Transverse colon (tissue), 4 donors: Measurements from ENCODE around the gene TREH. TPM values are rescaled to one million over a fixed set of nuclear protein-coding genes. Genes with fewer than 3 reads are reported as not detected.
A peak's percentile ranks its signal among the peaks of the same experiment; 100 is the strongest.

ENCODE experiments used
- DNase-seq: peaks from one replicate; pipeline ENCODE4 v3.0.0-alpha.2; 2019
- H3K27ac ChIP-seq, 4 donors: fragments of 200-600 bp; sonication (generic); 2 replicates each; pipeline ENCODE4 v1.5.1; 2016 to 2018; ENCODE audit warnings: inconsistent platforms in 4 of 4
- H3K27me3 ChIP-seq: fragments of 200-600 bp; sonication (generic); 2 replicates; pipeline ENCODE4 v1.5.1; 2017; ENCODE audit warnings: inconsistent platforms
- H3K36me3 ChIP-seq, 4 donors: fragments of 200-600 bp; sonication (generic); 2 replicates each; pipeline ENCODE4 v1.5.1; 2017 to 2019; ENCODE audit warnings: inconsistent platforms in 4 of 4
- H3K4me1 ChIP-seq, 4 donors: fragments of 200-600 bp; sonication (generic); 2 replicates each; pipeline ENCODE4 v1.5.1; 2017 to 2020; ENCODE audit warnings: inconsistent platforms in 4 of 4
- H3K4me3 ChIP-seq, 4 donors: fragments of 200-600 bp; sonication (generic); 1 replicate in 1 of 4; 2 replicates in 3 of 4; pipeline versions ENCODE4 v1.5.1 to v1.6.1; 2017 to 2019; ENCODE audit warnings: inconsistent platforms in 4 of 4
- H3K9me3 ChIP-seq, 2 donors: fragments of 200-600 bp; sonication (generic); 2 replicates each; pipeline ENCODE4 v1.5.1; 2017 to 2019; ENCODE audit warnings: inconsistent platforms in 2 of 2
- EP300 ChIP-seq: sonication (generic); formaldehyde crosslinking; IDR thresholded peaks from one replicate; pipeline ENCODE4 v1.6.1; 2017; ENCODE audit warnings: antibody characterized with exemption, low read depth
- POLR2A ChIP-seq: fragments of 450-650 bp; IDR thresholded peaks from one replicate; pipeline ENCODE4 v1.6.1; 2016; ENCODE audit warnings: antibody characterized with exemption, mild to moderate bottlenecking, moderate library complexity
- POLR2AphosphoS5 ChIP-seq, 3 donors: sonication (generic); formaldehyde crosslinking; IDR thresholded peaks; one replicate each; pipeline ENCODE4 v1.6.1; 2016; ENCODE audit warnings: antibody characterized with exemption in 3 of 3
- WGBS, 2 donors: methylation state at CpG; one replicate each; pipeline ENCODE4 v1.1.5; 2018; ENCODE audit warnings: low coverage in 1 of 2; 5-methylcytosine and 5-hydroxymethylcytosine counted together
- in situ Hi-C, 4 donors: fragments of 200-750 bp; cut with MboI; loops; one replicate each; pipeline versions ENCODE4 v1.15.0 to v1.15.1; 2017; ENCODE audit warnings: low sequenced_read_pairs in 3 of 4, low pct_ligation_motif_present in 1 of 4, low pct_unique_long_range_greater_than_20kb in 1 of 4
- intact Hi-C: fragments of 100-400 bp; cut with DNase I; formaldehyde crosslinking; loops from one replicate; pipeline ENCODE4 v1.15.1; 2023; ENCODE audit warnings: low total_unique reads
- total RNA-seq, 4 donors: library from RNA; depleted of rRNA; stranded (reverse); fragments of >200 nt; gene quantifications; one replicate each; pipeline ENCODE4 v1.1.0, GENCODE V29; 2016
- TF ChIP-seq, protein P1 (sequence below), 5 experiments: fragments of 200-600 bp in 3 of 5; fragments of 450-650 bp in 2 of 5; sonication (generic) in 3 of 5; IDR thresholded peaks; 1 replicate in 2 of 5; 2 replicates in 3 of 5; pipeline ENCODE4 v1.5.1; 2016 to 2017; ENCODE audit warnings: antibody characterized with exemption in 5 of 5, inconsistent platforms in 3 of 5, mild to moderate bottlenecking in 2 of 5, moderate library complexity in 1 of 5

Gene TREH
- total RNA-seq, 4 donors from 2014 or later: 4.9 to 5.6 TPM; not detected in 2

DNA sequence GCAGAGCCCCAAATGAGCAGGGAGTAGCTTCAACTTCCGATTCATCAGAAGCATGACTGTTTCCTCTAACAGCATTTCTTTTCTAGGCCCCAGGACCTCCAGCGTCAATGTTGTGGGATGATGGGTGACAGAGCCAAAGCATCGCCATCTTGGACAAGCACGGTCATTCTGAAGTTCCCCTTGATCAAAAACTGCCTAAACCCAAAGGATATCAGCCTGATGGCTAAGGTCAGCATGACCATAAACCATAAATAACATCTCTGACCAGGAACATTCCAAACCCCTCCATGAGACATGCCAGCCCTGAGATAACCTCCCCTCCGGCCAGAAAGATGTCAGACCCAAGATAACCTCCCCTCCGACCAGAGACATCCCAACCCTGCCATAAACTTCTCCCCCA lies 28.8 kb upstream of the TREH start:
- Histone ChIP-seq H3K27ac (no peak overlapping the region), H3K27me3 (no peaks in the 10 kb centered on the region), H3K4me3 (no peak overlapping the region), H3K9me3 (no peaks in the 10 kb centered on the region), H3K36me3 (no peaks in the 10 kb centered on the region), H3K4me1 (peaks cover 0 to 8% (median 0%) of the 10 kb centered on the region in 4 donors)
- TF ChIP-seq POLR2AphosphoS5 (IDR thresholded peaks at IDR 0.05) (no peak), EP300 (no peak), POLR2A (no peak)
- TF ChIP-seq, protein P1, sequence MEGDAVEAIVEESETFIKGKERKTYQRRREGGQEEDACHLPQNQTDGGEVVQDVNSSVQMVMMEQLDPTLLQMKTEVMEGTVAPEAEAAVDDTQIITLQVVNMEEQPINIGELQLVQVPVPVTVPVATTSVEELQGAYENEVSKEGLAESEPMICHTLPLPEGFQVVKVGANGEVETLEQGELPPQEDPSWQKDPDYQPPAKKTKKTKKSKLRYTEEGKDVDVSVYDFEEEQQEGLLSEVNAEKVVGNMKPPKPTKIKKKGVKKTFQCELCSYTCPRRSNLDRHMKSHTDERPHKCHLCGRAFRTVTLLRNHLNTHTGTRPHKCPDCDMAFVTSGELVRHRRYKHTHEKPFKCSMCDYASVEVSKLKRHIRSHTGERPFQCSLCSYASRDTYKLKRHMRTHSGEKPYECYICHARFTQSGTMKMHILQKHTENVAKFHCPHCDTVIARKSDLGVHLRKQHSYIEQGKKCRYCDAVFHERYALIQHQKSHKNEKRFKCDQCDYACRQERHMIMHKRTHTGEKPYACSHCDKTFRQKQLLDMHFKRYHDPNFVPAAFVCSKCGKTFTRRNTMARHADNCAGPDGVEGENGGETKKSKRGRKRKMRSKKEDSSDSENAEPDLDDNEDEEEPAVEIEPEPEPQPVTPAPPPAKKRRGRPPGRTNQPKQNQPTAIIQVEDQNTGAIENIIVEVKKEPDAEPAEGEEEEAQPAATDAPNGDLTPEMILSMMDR (IDR thresholded peaks at IDR 0.05): no peak
- no peak for DNase-seq
- in situ Hi-C loops: no loop called here
- intact Hi-C loops: no loop called here
- WGBS, 2 donors: 40 to 78% methylated on average over 1 to 6 of the region's 6 CpGs

DNA sequence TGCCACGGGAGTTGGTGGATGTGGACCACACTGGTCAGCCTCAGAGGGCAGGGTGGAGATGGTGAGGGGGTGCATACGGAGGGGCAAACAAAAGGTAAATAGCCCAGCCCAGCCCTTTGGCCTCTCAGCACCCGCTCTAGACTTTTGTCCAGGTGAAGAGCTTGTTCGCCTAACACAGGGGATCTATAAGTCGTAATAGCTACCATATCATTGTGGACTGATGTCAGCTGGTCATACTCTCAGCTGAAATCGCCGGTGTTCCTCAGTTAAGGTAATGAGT lies 27.0 kb upstream of the TREH start:
- Histone ChIP-seq H3K27ac (no peak overlapping the region), H3K4me3 (no peak overlapping the region), H3K36me3 (no peaks in the 10 kb centered on the region), H3K27me3 (no peaks in the 10 kb centered on the region), H3K9me3 (no peaks in the 10 kb centered on the region), H3K4me1 (peaks cover 0 to 8% (median 0%) of the 10 kb centered on the region in 4 donors)
- in situ Hi-C loops (no loop called here), intact Hi-C loops (no loop called here)
- TF ChIP-seq, protein P1 (IDR thresholded peaks at IDR 0.05): no peak
- no peak for DNase-seq
- WGBS, 2 donors: 89% methylated on average over 7 of the region's 7 CpGs; no CpG with 5 or more reads in 1 of the 2 donors

GRCh38 chr11:118705791-118706545 lies 26.5 kb upstream of the TREH start:
- in situ Hi-C loops (no loop called here), intact Hi-C loops (no loop called here)

DNA sequence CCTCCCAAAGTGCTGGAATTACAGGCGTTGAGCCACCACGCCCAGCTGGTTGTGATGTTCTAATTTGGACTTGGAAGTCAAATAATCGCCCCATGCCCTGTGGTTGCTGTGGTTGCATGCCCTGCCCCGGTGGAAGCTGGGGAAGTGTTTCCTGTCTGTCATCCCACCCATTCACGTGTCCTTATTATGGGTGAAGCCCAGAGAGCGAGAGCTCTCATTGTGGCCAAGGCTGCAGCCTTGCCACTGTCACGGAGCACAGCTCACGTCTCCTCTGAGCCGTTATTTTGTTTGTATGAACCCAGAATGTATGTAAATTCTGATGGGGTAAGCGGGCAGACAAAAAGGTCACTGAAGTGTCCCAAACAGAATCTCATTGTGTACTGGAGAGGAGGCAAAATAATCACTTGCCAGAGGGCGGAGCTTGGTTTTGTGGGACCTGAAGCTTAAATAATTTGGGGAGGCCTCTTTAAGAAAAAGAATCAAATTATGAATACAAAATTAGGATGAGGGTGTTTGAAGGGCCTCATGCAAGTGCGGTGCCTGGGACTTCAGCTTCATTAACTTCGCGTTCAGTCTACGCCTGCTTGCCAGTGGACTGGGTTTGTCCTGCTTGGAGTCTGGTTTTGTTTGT lies 25.8 kb upstream of the TREH start:
- no peaks in the 10 kb centered on the region for H3K36me3 ChIP-seq
- 20 to 46% methylated on average over 1 to 15 of the region's 15 CpGs for WGBS, 2 donors
- no peak overlapping the region for H3K27ac ChIP-seq
- no peaks in the 10 kb centered on the region for H3K9me3 ChIP-seq
- intact Hi-C loops: no loop called here
- DNase-seq: peak; percentile 29
- H3K4me1 ChIP-seq: peaks cover 0 to 8% (median 0%) of the 10 kb centered on the region in 4 donors
- no peaks in the 10 kb centered on the region for H3K27me3 ChIP-seq
- TF ChIP-seq, protein P1 (IDR thresholded peaks at IDR 0.05): no peak
- TF ChIP-seq POLR2A: peak; percentile 44
- in situ Hi-C loops: no loop called here
- H3K4me3 ChIP-seq: no peak overlapping the region

More at GRCh38 chr11:118705791-118706545, 26.5 kb upstream of the TREH start:
- H3K36me3 ChIP-seq: no peaks in the 10 kb centered on the region
- no peak for TF ChIP-seq POLR2A
- TF ChIP-seq, protein P1 (IDR thresholded peaks at IDR 0.05): no peak
- TF ChIP-seq EP300: no peak
- TF ChIP-seq POLR2AphosphoS5 (IDR thresholded peaks at IDR 0.05): no peak
- no peak for DNase-seq
- WGBS, 2 donors: 11 to 66% methylated on average over 1 to 12 of the region's 12 CpGs
- H3K27me3 ChIP-seq: no peaks in the 10 kb centered on the region
- H3K9me3 ChIP-seq: no peaks in the 10 kb centered on the region
- H3K4me3 ChIP-seq: no peak overlapping the region
- no peak overlapping the region for H3K27ac ChIP-seq
- peaks cover 0 to 8% (median 0%) of the 10 kb centered on the region in 4 donors for H3K4me1 ChIP-seq
